Stimulated activated CD4-positive, alpha-beta T cell treated with anti-CD3 and anti-CD28 coated beads, Interleukin-2, amount 100 ng/mL, for 48 hours (primary cell): Measurements from ENCODE around the gene TNFAIP8L1.
"Not testable (repeated sequence)": the region's sequence is repeated elsewhere in the genome, so short reads cannot be mapped to it uniquely, and the experiment has no call there.

Source experiments
- DNase-seq, 2 donors: peaks; one replicate each; pipeline ENCODE4 v3.0.0-alpha.2; 2020

The TNFAIP8L1 gene

GRCh38 chr19:4638828-4639530 is at the start of gene TNFAIP8L1:
Gene TNFAIP8L1, plus strand, starts transcription at chr19:4639516. Its CDS starts 12,354 bp downstream, at chr19:4651870.
- DNase-seq, result peak; percentile 98 to 100

DNA sequence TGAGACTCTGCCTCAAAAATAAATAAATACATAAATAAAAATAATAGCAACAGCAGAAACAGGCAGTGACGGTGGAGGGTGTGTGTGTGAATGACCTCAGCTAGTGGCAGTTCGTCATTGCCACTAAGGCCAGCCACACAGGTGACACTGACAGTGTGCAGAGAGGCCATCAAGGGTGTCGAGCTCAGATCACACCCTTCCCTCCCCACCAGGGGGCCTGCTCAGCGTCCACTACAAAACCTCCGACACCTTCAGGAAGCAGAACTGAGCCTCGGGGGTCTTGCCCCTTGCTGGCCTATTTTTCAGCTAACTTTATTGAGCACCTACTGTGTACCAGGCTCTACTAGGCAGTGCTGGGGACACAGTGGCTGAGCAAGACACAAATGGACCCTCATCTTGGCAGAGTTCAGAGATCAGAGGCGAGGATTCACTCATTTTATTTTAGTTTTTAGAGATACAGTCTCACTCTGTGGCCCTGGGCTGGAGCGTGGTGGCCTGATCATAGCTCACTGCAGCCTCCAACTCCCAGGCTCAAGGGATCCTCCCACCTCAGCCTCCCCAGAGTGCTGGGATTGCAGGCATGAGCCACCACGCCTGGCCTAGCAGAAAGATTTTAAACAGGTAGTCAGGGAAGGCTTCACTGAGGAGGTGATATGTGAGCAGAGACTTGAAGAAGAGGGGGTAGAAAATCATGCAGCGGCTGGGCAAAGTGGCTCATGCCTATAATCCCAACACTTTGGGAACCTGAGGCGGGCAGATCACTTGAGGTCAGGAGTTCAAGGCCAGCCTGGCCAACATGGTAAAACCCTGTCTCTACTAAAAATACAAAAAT is 49.5 kb upstream of the TNFAIP8L1 start:
- no peak for DNase-seq

GRCh38 chr19:4590559-4590958 is 48.8 kb upstream of the TNFAIP8L1 start:
- DNase-seq, result no peak

DNA sequence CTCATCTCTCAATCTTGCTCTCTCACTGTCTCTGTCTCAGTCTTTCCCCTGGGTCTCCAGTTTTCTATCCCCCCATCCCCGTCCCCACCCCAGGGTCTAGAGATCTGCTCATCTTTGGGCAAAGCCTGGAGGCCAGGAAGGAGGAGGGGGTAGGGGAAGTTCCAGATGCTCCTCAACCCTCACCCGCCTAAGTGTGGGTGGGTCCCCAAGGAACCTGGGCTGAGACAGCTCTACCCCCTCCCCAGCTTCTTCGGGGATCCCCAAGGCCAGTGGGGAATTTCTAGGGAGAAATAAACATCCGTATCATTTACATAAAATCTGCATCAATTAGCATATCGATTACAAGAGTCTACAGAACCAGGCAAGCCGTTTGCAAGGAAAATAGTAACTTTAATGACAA is 48.0 kb upstream of the TNFAIP8L1 start:
- no peak for DNase-seq

DNA sequence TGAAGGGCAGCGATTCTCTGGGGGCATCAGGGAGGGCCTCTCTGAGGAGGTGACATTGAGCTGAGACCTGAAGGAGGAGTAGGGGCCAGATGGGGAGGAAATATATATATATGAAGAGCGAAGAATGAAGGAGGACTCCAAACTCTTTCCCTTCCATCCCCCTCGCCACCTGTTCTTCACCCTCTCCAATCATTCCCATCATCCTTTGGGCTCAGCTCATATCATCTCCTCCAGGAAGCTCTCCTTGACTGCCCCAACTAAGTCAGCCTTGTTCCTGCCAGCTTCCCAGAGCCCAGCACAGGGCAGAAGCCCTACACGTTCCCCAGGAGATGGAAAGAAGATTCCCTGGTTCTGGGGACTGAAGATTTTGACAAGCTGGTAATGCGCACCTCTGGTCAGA is 46.9 kb upstream of the TNFAIP8L1 start:
- DNase-seq, result no peak

DNA sequence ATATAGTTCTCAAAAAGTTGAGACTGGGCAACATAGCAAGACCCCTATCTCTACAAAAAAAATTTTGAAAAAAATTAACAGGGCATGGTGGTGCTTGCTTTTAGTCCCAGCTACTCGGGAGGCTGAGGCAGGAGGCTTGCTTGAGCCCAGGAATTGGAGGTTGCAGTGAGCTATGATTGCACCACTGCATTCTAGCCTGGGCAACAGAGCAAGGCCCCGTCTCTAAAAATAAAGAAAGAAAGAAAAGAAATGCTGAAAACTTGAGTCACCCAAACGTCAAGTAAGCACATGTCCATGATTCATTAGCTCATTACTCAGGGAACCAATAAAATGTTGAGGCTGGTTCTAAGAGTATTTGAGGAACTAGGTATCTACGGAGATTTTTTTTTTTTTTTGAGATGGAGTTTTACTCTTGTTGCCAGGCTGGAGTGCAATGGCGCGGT is 45.9 kb upstream of the TNFAIP8L1 start:
- no peak for DNase-seq

GRCh38 chr19:4594201-4594600 is 45.1 kb upstream of the TNFAIP8L1 start:
- DNase-seq, result no peak

DNA sequence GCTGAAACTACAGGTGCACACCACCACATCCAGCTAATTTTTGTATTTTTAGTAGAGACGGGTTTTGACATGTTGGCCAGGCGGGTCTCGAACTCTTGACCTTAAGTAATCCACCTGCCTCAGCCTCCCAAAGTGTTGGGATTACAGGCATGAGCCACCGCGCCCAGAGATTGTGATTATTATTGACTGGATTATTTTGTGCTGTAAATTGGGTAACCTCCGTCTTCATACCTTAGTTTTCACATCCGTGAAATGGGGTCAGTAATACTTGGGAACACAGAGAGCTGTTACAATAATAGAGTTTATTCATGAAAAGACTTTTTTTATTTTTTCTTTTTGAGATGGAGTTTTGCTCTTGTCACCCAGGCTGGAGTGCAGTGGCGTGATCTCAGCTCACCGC is 44.2 kb upstream of the TNFAIP8L1 start:
- DNase-seq, result not testable (repeated sequence)

GRCh38 chr19:4596033-4596904 is 43.0 kb upstream of the TNFAIP8L1 start:
- DNase-seq, result no peak

- no peak for DNase-seq
These were observed 41.9 kb upstream of the TNFAIP8L1 start for GRCh38 chr19:4597278-4597974.

- peak; percentile 30 to 49 for DNase-seq
These were observed 41.2 kb upstream of the TNFAIP8L1 start for GRCh38 chr19:4597975-4598671.

- no peak for DNase-seq
These were observed 40.6 kb upstream of the TNFAIP8L1 start for GRCh38 chr19:4598712-4599111.

- no peak for DNase-seq
These were observed 39.2 kb upstream of the TNFAIP8L1 start for GRCh38 chr19:4600082-4600481.

GRCh38 chr19:4600893-4601292 is 38.4 kb upstream of the TNFAIP8L1 start:
- no peak for DNase-seq

DNA sequence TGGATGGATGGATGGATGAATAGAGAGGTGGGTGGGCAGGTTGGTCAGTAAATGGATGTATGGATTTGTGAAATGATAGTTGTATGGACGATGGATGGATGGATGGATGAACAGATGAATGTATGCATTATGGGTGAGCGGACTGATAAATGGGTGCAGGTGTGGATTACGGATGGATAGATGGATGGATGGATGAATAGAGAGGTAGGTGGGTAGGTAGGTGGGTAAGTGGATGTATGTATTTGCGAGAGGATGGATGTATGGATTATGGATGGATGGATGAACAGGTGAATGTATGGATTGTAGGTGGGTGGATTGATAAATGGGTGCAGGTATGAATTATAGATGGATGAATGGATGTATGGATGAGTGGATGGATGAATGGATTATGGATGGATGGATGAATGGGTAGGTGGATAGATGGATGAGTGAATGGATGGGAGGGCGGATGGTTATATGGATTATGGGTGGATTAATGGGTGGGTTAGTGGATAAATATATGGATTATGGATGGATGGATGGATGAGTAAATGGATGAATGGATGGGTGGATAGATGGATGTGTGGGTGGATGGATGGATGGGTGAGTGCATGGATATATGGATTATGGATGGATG is 37.0 kb upstream of the TNFAIP8L1 start:
- DNase-seq, result no peak

DNA sequence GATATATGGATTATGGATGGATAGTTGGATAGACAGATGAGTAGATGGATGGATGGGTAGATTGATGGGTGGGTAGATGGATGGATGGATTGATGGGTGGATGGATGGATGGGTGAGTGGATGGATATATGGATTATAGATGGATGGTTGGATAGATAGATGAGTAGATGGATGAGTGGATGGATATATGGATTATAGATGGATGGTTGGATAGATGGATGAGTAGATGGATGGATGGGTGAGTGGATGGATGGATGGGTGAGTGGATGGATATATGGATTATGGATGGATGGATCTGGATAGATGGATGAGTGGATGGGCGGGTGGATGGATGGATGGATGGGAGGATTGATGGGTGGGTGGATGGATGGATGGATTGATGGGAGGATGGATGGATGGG is 36.4 kb upstream of the TNFAIP8L1 start:
- no peak for DNase-seq

DNA sequence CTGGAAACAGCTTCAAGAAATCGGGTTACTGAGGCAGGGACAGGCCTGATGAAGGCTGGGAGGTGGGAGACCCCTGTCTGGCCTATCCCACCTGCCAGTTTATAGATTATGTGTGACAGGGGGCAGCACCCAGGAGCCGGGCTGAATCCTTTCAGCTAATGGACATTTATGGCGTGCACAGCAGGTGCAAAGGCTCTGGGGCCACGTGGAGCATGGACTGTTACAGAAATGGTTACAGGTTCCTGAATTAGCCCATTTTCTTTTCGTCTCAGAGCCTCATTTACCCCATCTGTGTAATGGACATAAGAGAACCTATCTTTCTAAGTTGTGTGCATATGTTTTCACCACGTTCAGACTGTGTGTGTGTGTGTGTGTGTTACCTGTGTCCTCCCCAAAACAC is 34.4 kb upstream of the TNFAIP8L1 start:
- DNase-seq, result no peak

GRCh38 chr19:4606181-4606580 is 33.1 kb upstream of the TNFAIP8L1 start:
- DNase-seq, result no peak

GRCh38 chr19:4606921-4607678 is 32.2 kb upstream of the TNFAIP8L1 start:
- DNase-seq, result no peak

GRCh38 chr19:4609878-4610511 is 29.3 kb upstream of the TNFAIP8L1 start:
- DNase-seq, result no peak
